OCI-LY7 (cell line): ENCODE data around the gene EP300. TPM values are rescaled to one million over a fixed set of nuclear protein-coding genes. Genes with fewer than 3 reads are reported as not detected.

Experiments used
- BruUV-seq: library from RNA; stranded (reverse); fragments of 400-500 nt; replicated peaks from 2 replicates; lab custom pipeline; 2021; lab: Mats Ljungman, UMichigan
- CTCF ChIA-PET: fragments of 300-600 bp; sonication (Branson Sonifier 250); formaldehyde crosslinking; loops from one replicate; lab custom pipeline; 2022; ENCODE audit warnings: antibody characterized with exemption; ENCODE audit not compliant: unreplicated experiment; lab: Charles Lee
- POLR2A ChIA-PET: fragments of 300-600 bp; sonication (Branson Sonifier 250); formaldehyde crosslinking; loops from one replicate; lab custom pipeline; 2022; ENCODE audit warnings: antibody characterized with exemption; lab: Charles Lee
- DNase-seq: peaks from one replicate; pipeline ENCODE4 v3.0.0-alpha.2; 2015; ENCODE audit warnings: low spot score
- H2AFZ ChIP-seq: fragments of 200-600 bp; sonication (generic), shearing (Covaris generic); 2 replicates; pipeline ENCODE4 v1.6.1; 2014; ENCODE audit warnings: mild to moderate bottlenecking, antibody characterized with exemption, low read length, moderate library complexity
- H3K27ac ChIP-seq: fragments of 200-600 bp; sonication (generic); 2 replicates; pipeline ENCODE4 v1.5.1; 2014; ENCODE audit warnings: mixed run types, low read depth, mild to moderate bottlenecking, moderate library complexity, low read length, inconsistent platforms; ENCODE audit not compliant: poor library complexity, severe bottlenecking
- H3K36me3 ChIP-seq: fragments of 200-600 bp; sonication (generic); 2 replicates; pipeline ENCODE4 v1.6.1; 2014; ENCODE audit warnings: mild to moderate bottlenecking, antibody characterized with exemption, low read length, moderate library complexity, mixed read lengths; ENCODE audit not compliant: insufficient read depth
- H3K4me1 ChIP-seq: fragments of 200-600 bp; sonication (generic); 2 replicates; pipeline ENCODE4 v1.5.1; 2014; ENCODE audit warnings: mild to moderate bottlenecking, low read length; ENCODE audit not compliant: insufficient read depth, poor library complexity, severe bottlenecking
- H3K4me2 ChIP-seq: fragments of 200-600 bp; sonication (generic); 2 replicates; pipeline ENCODE4 v1.6.1; 2014; ENCODE audit warnings: mild to moderate bottlenecking, low read length
- H3K4me3 ChIP-seq: fragments of 200-600 bp; sonication (generic); 2 replicates; pipeline ENCODE4 v1.5.1; 2014; ENCODE audit warnings: mild to moderate bottlenecking, low read depth, low read length; ENCODE audit not compliant: poor library complexity, severe bottlenecking
- H3K79me2 ChIP-seq: fragments of 200-600 bp; sonication (generic); 2 replicates; pipeline ENCODE4 v1.6.1; 2016; ENCODE audit warnings: low read depth, mild to moderate bottlenecking, low read length, moderate library complexity, mixed read lengths; ENCODE audit not compliant: insufficient read depth
- H3K9me2 ChIP-seq: fragments of 200-600 bp; sonication (generic); 2 replicates; pipeline ENCODE4 v1.6.1; 2016; ENCODE audit warnings: mild to moderate bottlenecking, low read length, mixed read lengths; ENCODE audit not compliant: insufficient read depth
- H3K9me3 ChIP-seq: fragments of 200-600 bp; sonication (generic); 2 replicates; pipeline ENCODE4 v1.6.1; 2014; ENCODE audit warnings: mild to moderate bottlenecking, mixed run types, low read length, mixed read lengths
- H4K20me1 ChIP-seq: fragments of 200-600 bp; sonication (generic); 2 replicates; pipeline ENCODE4 v1.6.1; 2014; ENCODE audit warnings: mild to moderate bottlenecking, antibody characterized with exemption, low read length, moderate library complexity, mixed read lengths; ENCODE audit not compliant: insufficient read depth
- EZH2phosphoT487 ChIP-seq: fragments of 200-600 bp; sonication (generic); IDR thresholded peaks from 2 replicates; pipeline ENCODE4 v1.6.1; 2018; ENCODE audit warnings: low read depth, borderline replicate concordance, mild to moderate bottlenecking, mixed run types, antibody characterized with exemption, low read length, moderate library complexity, mixed read lengths
- intact Hi-C: fragments of 100-400 bp; cut with micrococcal nuclease; formaldehyde crosslinking; loops from one replicate; pipeline ENCODE4 v1.10.0; 2022; ENCODE audit not compliant: unreplicated experiment
- total RNA-seq, 2 experiments: library from RNA; depleted of rRNA in 1 of 2; stranded (reverse); fragments of >200 nt in 1 of 2; shearing (Covaris generic) in 1 of 2; gene quantifications; 2 replicates each; pipeline ENCODE4 v1.2.3, GENCODE V29; 2014 to 2022
- TF ChIP-seq, protein P1 (sequence below): fragments of 200-600 bp; sonication (generic); conservative IDR thresholded peaks from 2 replicates; pipeline ENCODE4 v1.5.1; 2014; ENCODE audit warnings: mild to moderate bottlenecking, antibody characterized with exemption, low read length, moderate library complexity, mixed read lengths

EP300 gene
- total RNA-seq, 2 experiments from 2014 or later: 46.2 to 108 TPM

DNA sequence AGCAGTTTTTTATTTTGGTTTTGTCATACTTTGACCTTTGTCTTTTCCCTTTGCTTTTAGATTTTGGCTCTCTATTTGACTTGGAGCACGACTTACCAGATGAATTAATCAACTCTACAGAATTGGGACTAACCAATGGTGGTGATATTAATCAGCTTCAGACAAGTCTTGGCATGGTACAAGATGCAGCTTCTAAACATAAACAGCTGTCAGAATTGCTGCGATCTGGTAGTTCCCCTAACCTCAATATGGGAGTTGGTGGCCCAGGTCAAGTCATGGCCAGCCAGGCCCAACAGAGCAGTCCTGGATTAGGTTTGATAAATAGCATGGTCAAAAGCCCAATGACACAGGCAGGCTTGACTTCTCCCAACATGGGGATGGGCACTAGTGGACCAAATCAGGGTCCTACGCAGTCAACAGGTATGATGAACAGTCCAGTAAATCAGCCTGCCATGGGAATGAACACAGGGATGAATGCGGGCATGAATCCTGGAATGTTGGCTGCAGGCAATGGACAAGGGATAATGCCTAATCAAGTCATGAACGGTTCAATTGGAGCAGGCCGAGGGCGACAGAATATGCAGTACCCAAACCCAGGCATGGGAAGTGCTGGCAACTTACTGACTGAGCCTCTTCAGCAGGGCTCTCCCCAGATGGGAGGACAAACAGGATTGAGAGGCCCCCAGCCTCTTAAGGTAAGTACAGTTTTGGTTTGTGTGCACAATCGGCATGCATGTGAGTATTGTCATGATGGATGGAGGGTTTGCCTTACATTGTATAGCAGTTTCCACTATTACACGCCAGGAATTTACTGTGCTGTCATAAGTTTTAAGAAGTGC lies 25.0 kb downstream of the EP300 start:
- Histone ChIP-seq H2AFZ (no peak overlapping the region), H3K9me3 (no peaks in the 10 kb centered on the region), H3K27ac (no peak overlapping the region), H3K4me3 (no peak overlapping the region), H3K79me2 (peaks cover 99% of the 10 kb centered on the region), H3K4me2 (no peak overlapping the region), H3K4me1 (no peaks in the 10 kb centered on the region), H3K36me3 (peaks cover 93% of the 10 kb centered on the region), H4K20me1 (0 out of 2 replicates have a peak, but pooled peaks cover 7% of the 10 kb centered on the region), H3K9me2 (no peaks in the 10 kb centered on the region)
- intact Hi-C loops: no loop called here
- ChIA-PET CTCF (no interaction called here), POLR2A (no interaction called here)
- DNase-seq: no peak
- TF ChIP-seq, protein P1, sequence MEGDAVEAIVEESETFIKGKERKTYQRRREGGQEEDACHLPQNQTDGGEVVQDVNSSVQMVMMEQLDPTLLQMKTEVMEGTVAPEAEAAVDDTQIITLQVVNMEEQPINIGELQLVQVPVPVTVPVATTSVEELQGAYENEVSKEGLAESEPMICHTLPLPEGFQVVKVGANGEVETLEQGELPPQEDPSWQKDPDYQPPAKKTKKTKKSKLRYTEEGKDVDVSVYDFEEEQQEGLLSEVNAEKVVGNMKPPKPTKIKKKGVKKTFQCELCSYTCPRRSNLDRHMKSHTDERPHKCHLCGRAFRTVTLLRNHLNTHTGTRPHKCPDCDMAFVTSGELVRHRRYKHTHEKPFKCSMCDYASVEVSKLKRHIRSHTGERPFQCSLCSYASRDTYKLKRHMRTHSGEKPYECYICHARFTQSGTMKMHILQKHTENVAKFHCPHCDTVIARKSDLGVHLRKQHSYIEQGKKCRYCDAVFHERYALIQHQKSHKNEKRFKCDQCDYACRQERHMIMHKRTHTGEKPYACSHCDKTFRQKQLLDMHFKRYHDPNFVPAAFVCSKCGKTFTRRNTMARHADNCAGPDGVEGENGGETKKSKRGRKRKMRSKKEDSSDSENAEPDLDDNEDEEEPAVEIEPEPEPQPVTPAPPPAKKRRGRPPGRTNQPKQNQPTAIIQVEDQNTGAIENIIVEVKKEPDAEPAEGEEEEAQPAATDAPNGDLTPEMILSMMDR: no peak
- TF ChIP-seq EZH2phosphoT487: no peak
- BruUV-seq: TSS peak; percentile 37

DNA sequence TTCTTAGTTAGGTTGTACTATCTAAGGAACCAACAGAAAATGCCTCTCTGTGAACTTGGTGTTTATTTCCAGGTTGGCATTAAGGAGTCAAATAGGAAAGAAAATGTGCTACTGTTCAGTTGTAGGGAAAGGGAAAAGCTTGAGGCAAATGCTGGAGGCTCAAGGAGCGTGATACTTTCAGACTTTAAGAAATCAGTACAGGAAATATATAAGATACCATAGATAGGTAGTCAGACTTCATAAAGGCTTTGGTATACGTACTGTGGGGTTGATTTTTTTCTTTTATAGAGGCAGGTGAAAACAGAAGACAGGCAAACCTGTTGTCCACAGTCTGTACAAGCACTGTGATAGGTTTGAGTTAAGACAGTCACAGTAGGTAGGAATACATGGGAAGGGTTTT lies 30.8 kb downstream of the EP300 start:
- DNase-seq: no peak
- ChIA-PET POLR2A (interaction anchor here (0.7 to 1.1 kb wide), 2 partner anchors 26 to 142 kb away, joined by 3 read pairs; no protein-coding TSS in a partner anchor), CTCF (no interaction called here)
- no TSS peak for BruUV-seq
- Histone ChIP-seq H3K9me3 (no peaks in the 10 kb centered on the region), H3K36me3 (peaks cover 93% of the 10 kb centered on the region), H4K20me1 (peaks cover 7% of the 10 kb centered on the region; the same call in 1 of the 2 replicates), H3K79me2 (peaks cover 69% of the 10 kb centered on the region), H3K4me1 (no peaks in the 10 kb centered on the region), H2AFZ (no peak overlapping the region), H3K4me2 (no peak overlapping the region), H3K9me2 (no peaks in the 10 kb centered on the region), H3K27ac (no peak overlapping the region), H3K4me3 (no peak overlapping the region)
- intact Hi-C loops: no loop called here
- no peak for TF ChIP-seq EZH2phosphoT487
- TF ChIP-seq, protein P1: no peak

DNA sequence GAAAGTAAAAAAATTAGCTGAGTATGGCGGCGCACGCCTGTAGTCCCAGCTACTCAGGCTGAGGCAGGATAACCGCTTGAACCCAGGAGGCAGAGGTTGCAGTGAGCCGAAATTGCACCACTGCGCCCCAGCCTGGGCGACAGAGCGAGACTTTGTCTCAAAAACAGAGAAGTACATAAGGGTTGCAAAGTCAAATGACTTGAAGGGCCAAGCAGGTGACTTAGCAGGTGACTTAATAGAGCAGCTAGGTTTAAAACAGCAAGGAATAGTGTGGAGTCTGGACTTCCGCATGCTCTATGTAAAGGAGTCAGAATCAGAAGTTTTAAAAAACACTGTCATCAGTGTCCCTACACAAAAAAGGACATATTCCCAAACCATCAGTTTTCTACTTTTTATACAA lies 31.7 kb downstream of the EP300 start:
- intact Hi-C loops: no loop called here
- POLR2A ChIA-PET: no interaction called here
- Histone ChIP-seq H3K4me1 (no peaks in the 10 kb centered on the region), H3K4me3 (no peak overlapping the region), H3K79me2 (peaks cover 61% of the 10 kb centered on the region), H3K4me2 (no peak overlapping the region), H3K36me3 (peaks cover 93% of the 10 kb centered on the region), H3K9me3 (no peaks in the 10 kb centered on the region), H4K20me1 (peaks cover 7% of the 10 kb centered on the region; the same call in 1 of the 2 replicates), H3K27ac (no peak overlapping the region), H3K9me2 (no peaks in the 10 kb centered on the region), H2AFZ (no peak overlapping the region)
- no TSS peak for BruUV-seq
- TF ChIP-seq, protein P1: no peak
- TF ChIP-seq EZH2phosphoT487: no peak
- no peak for DNase-seq
- CTCF ChIA-PET: no interaction called here
